ENCODE measurements around the gene MAS1L. TPM values are rescaled to one million over a fixed set of nuclear protein-coding genes. Genes with fewer than 3 reads are reported as not detected.

MAS1L gene
- total RNA-seq, 1 donor from 2014 or later: not detected

- peaks cover 2% of the 10 kb centered on the region for H3K9me3 Mint-ChIP-seq (ENCODE audit: low read depth)
- no peak for TF ChIP-seq CTCF (IDR thresholded peaks at IDR 0.05; ENCODE audit: unreplicated experiment)
- no peaks in the 10 kb centered on the region for H3K36me3 Mint-ChIP-seq (ENCODE audit: insufficient read depth)
- H3K4me1 Mint-ChIP-seq (ENCODE audit: low read depth): no peaks in the 10 kb centered on the region
- peaks cover 23% of the 10 kb centered on the region for H3K27me3 Mint-ChIP-seq
- H3K4me3 Mint-ChIP-seq (ENCODE audit: low read depth): no peak overlapping the region
- no peak for DNase-seq (ENCODE audit: low spot score, unreplicated experiment)
- no peak overlapping the region for H3K27ac Mint-ChIP-seq
These were observed 5.5 kb upstream of the MAS1L start for GRCh38 chr6:29493261-29493660.

- no peak for DNase-seq (ENCODE audit: low spot score, unreplicated experiment)
- H3K4me1 Mint-ChIP-seq (ENCODE audit: low read depth): no peaks in the 10 kb centered on the region
- no peak overlapping the region for H3K27ac Mint-ChIP-seq
- no peaks in the 10 kb centered on the region for H3K36me3 Mint-ChIP-seq (ENCODE audit: insufficient read depth)
- H3K9me3 Mint-ChIP-seq (ENCODE audit: low read depth): peaks cover 2% of the 10 kb centered on the region
- H3K4me3 Mint-ChIP-seq (ENCODE audit: low read depth): no peak overlapping the region
- TF ChIP-seq CTCF (IDR thresholded peaks at IDR 0.05; ENCODE audit: unreplicated experiment): no peak
- peaks cover 15% of the 10 kb centered on the region for H3K27me3 Mint-ChIP-seq
These were observed 3.8 kb upstream of the MAS1L start for GRCh38 chr6:29491574-29491973.

GRCh38 chr6:29490552-29490951, 2.8 kb upstream of the MAS1L start:
- Mint-ChIP-seq H3K27ac (no peak overlapping the region), H3K9me3 (ENCODE audit: low read depth) (peaks cover 2% of the 10 kb centered on the region), H3K4me3 (ENCODE audit: low read depth) (no peak overlapping the region), H3K36me3 (ENCODE audit: insufficient read depth) (no peaks in the 10 kb centered on the region), H3K4me1 (ENCODE audit: low read depth) (no peaks in the 10 kb centered on the region), H3K27me3 (peaks cover 12% of the 10 kb centered on the region)
- TF ChIP-seq CTCF (IDR thresholded peaks at IDR 0.05; ENCODE audit: unreplicated experiment): no peak
- DNase-seq (ENCODE audit: low spot score, unreplicated experiment): no peak

DNA sequence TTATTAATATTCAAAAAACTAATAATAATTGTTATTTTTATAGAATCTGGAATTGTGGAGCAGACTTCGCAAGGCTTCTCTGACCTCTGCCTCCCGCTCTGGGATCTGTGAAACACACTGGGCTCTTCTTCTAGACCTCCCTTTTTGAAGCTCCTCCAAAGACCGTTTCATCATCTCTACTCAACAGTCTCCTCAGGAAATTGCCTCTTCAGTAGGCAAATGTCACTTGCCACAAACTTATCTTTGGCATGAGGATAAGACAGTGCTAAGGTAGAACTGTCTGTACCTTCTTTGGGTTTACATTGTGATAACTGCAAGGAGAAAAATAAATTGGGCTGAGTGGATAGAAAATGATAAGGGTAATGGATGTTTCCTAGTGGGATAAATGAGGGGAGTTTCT, 2.3 kb upstream of the MAS1L start:
- H3K27ac Mint-ChIP-seq: no peak overlapping the region
- DNase-seq (ENCODE audit: low spot score, unreplicated experiment): no peak
- peaks cover 10% of the 10 kb centered on the region for H3K27me3 Mint-ChIP-seq
- peaks cover 2% of the 10 kb centered on the region for H3K9me3 Mint-ChIP-seq (ENCODE audit: low read depth)
- no peak overlapping the region for H3K4me3 Mint-ChIP-seq (ENCODE audit: low read depth)
- no peaks in the 10 kb centered on the region for H3K4me1 Mint-ChIP-seq (ENCODE audit: low read depth)
- TF ChIP-seq CTCF (IDR thresholded peaks at IDR 0.05; ENCODE audit: unreplicated experiment): no peak
- no peaks in the 10 kb centered on the region for H3K36me3 Mint-ChIP-seq (ENCODE audit: insufficient read depth)

GRCh38 chr6:29489286-29489685, 1.5 kb upstream of the MAS1L start:
- no peak for DNase-seq (ENCODE audit: low spot score, unreplicated experiment)
- H3K36me3 Mint-ChIP-seq (ENCODE audit: insufficient read depth): no peaks in the 10 kb centered on the region
- H3K4me3 Mint-ChIP-seq (ENCODE audit: low read depth): no peak overlapping the region
- H3K27ac Mint-ChIP-seq: no peak overlapping the region
- TF ChIP-seq CTCF (IDR thresholded peaks at IDR 0.05; ENCODE audit: unreplicated experiment): no peak
- peaks cover 2% of the 10 kb centered on the region for H3K9me3 Mint-ChIP-seq (ENCODE audit: low read depth)
- peaks cover 7% of the 10 kb centered on the region for H3K27me3 Mint-ChIP-seq
- no peaks in the 10 kb centered on the region for H3K4me1 Mint-ChIP-seq (ENCODE audit: low read depth)
